ENCODE measurements around the gene CLIP1.
"Not testable (repeated sequence)": the region's sequence is repeated elsewhere in the genome, so short reads cannot be mapped to it uniquely, and the experiment has no call there.

Gene CLIP1

GRCh38 chr12:122429043-122429442, 6.6 kb upstream of the CLIP1 start:
- not testable (repeated sequence) for DNase-seq

GRCh38 chr12:122427403-122427802, 4.9 kb upstream of the CLIP1 start:
- DNase-seq: no peak

GRCh38 chr12:122423258-122424165, 1.0 kb upstream of the CLIP1 start:
- DNase-seq: peak; percentile 15

- peak; percentile 12 for DNase-seq
Measured at GRCh38 chr12:122422730-122423257, 325 bp upstream of the CLIP1 start.

DNA sequence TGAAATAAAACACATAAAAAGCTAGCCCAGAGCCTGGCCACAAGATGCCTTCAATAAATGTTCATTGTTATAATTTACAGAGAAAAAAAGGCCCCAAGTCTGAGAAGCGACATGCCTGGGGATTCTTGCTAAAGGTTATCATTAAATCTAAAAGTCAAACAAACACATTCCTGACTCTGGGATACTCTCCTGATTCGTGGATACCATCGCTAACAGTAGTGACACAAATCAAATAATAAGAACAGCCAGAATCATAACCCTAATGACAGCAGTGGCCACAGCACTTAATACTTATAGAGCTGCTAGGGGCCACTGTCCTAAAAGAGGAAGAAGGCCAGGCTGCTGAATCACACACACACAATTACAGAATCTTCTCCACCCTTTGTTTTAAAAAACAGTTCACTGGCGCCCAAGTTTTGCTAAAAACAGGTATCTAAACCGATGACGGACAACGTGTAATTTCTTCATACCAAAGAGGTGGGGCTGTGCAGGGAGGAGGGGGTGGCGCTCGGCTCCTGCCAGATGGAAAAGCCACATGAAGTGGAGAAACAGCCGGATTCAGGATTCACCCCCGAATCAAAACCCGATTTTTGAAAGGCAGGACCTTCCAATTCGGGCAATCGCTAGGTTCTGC, 1.2 kb downstream of the CLIP1 start:
- DNase-seq: no peak

GRCh38 chr12:122420471-122421162, 1.9 kb downstream of the CLIP1 start:
- no peak for DNase-seq

GRCh38 chr12:122419094-122419493, 3.4 kb downstream of the CLIP1 start:
- DNase-seq: not testable (repeated sequence)

DNA sequence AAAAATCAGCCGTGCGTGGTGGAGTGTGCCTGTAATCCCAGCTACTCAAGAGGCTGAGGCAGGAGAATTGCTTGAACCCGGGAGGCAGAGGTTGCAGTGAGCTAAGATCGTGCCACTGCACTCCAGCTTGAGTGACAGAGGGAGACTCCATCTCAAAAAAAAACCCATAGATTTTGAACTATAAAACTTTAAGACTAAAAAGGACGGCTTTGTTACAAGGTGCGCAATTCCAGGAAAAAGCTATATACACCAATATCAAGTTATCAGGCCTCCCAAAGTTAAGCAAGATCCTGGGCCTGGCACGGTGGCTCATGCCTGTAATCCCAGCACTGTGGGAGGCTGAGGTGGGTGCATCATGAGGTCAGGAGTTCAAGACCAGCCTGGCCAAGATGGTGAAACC, 6.8 kb downstream of the CLIP1 start:
- not testable (repeated sequence) for DNase-seq

GRCh38 chr12:122413516-122414404, 8.7 kb downstream of the CLIP1 start:
- DNase-seq: no peak

GRCh38 chr12:122412851-122413433, 9.5 kb downstream of the CLIP1 start:
- no peak for DNase-seq

GRCh38 chr12:122411537-122411936, 10.9 kb downstream of the CLIP1 start:
- no peak for DNase-seq

DNA sequence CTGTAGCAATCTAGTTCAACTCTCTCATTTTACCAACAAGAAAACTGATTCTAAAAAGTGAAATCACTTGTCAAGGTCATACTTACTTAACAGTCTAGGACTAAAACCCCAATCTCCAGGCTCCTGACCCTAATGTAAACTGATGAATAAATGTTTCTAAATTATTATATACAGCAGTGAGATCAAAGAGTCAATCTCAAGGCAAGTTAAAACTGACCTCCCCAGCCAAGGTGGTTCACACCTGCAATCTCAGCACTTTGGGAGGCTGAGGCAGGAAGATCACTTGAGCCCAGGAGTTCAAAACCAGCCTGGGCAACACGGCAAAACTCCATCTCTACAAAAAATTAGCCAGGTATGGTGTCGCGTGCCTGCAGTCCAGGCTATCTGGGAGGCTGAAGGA, 15.3 kb downstream of the CLIP1 start:
- DNase-seq: no peak

DNA sequence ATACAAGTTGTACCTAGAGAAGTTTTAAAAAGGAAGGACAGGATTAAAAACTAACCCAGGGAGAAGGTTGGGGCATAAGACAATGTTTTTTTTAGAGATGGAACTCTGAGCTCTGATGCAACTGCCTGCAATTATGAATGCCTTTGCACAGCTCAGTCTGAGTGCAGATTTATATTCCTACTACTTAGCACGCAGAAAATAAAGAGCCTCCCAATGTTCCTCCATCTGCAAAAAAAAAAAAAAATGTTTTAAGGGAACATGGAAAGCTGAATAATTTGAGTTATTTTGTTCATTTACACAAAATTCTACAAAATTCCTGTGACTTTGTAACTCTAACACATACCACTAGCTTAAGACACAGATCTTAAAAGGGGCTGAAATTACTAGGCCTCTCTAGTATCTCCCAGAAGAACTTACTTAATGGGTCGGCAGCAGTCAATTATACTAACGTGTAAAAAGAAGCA, 15.7 kb downstream of the CLIP1 start:
- DNase-seq: no peak

- no peak for DNase-seq
Measured at GRCh38 chr12:122403831-122404230, 18.6 kb downstream of the CLIP1 start.

- DNase-seq: no peak
Measured at GRCh38 chr12:122403115-122403770, 19.2 kb downstream of the CLIP1 start.

DNA sequence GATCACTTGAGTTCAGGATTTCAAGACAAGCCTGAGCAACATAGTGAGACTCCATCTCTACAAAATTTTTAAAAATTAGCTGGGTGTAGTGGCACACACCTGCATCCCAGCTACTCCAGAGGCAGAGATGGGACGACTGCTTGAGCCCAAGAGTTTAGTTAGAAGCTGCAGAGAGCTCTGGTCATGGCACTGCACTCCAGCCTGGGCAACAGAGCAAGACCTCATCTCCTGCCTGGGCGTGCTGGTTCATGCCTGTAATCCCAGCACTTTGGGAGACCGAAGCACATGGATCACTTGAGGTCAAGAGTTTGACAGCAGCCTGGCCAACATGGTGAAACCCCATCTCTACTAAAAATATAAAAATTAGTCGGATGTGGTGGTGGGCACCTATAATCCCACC, 20.2 kb downstream of the CLIP1 start:
- no peak for DNase-seq

GRCh38 chr12:122399592-122400373, 22.7 kb downstream of the CLIP1 start:
- DNase-seq: peak; percentile 66

- no peak for DNase-seq
Measured at GRCh38 chr12:122399254-122399591, 23.2 kb downstream of the CLIP1 start.

DNA sequence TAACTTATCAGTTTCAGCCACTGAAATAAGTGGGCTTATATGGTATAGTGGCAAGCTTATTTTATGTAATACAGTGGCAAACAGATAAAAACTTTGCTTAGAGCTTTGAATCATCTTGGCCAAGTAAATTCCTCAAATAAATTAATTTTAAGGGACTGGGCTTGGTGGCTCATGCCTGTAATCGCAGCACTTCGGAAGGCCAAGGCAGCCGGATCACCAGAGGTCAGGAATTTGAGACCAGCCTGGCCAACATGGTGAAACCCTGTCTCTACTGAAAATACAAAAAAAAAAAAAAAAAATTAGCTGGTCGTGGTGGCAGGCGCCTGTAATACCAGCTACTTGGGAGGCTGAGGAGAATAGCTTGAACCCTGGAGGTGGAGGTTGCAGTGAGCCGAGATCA, 24.5 kb downstream of the CLIP1 start:
- DNase-seq: not testable (repeated sequence)

GRCh38 chr12:122395319-122395718, 27.1 kb downstream of the CLIP1 start:
- DNase-seq: no peak

Data from NCI-H1694 treated with DMSO at 0.1 percent for 48 hours (cell line).